Fibroblast of skin of left quadriceps (primary cell): ENCODE results near the gene ZNF749.

ENCODE experiments used
- DNase-seq, 2 experiments: peaks; one replicate each; pipeline ENCODE4 v3.0.0-alpha.2; 2013; ENCODE audit warnings: low read depth in 2 of 2

Gene ZNF749

DNA sequence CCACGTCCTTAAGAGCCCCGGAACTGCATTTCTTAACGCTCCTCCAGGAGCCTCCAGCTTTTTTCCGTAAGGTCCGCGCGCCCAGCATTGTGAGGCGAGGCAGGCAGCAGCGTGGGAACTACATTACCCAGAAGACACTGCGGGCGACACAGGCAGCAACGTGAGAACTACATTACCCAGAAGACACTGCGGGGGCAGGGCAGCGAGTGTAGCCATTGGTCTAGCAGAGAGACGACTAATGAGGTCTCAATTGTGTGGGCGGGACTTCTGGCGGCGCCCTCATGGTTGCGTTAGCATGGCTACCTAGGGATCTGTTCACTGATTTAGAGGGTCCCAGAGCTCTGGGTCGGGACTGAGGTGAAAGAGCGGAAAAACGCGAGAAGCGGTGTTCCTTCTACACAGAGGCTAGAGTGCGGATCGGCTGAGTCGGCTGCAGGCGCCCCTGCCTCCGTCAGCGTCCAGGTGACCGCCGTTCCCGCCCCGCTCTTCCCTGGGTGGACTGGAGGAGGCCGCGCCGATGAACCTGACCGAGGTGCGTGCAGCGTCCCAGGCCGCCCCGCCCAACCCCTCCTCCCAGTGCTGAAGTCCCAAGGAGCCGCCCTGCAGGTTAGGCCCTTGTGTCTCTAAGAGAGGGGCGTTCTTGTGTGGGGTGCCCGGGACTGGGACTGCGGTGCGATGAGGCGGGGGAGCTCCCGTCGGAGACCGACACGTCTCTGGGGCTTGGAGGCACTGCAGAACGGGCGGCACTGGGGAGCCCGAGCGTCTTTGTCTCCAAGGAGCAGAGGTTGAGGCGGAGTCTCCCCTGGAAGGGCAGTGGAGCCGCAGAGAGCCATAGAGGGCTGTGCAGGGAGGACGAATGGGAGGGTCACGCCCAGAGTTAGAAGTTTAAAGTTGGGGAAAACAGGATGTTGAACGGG is at the start of gene ZNF749:
ZNF749 (plus strand) TSS at position 264 of the 917 bp plus-strand sequence; CDS start at position 518, 254 bp downstream.
- peak; percentile 94 to 96 for DNase-seq

DNA sequence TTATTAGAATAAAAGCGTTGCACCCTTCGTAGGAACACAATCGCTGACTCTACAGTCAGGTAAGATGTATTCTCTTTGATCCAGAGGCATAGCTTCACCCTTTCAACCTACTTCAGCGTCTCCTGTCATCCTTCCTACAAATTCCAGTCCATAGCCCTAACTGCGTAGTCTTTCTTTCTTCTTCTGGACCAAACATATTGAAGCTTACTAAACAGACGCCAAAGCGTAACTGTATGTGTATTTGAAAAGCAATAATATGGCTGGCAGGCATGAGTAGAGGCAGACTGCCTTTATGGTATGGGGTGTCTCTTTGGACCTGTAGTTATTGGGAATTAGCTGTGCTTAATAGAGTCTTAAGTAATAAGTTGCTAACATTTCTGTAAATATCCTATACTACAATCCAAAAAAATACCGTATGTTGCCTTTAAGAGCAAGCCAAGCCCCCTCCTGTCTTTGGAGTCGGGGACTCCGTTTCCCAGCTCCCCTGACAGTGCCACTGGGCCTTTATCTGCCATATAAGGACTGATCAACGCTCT is 45.9 kb upstream of the ZNF749 start:
- no peak for DNase-seq

DNA sequence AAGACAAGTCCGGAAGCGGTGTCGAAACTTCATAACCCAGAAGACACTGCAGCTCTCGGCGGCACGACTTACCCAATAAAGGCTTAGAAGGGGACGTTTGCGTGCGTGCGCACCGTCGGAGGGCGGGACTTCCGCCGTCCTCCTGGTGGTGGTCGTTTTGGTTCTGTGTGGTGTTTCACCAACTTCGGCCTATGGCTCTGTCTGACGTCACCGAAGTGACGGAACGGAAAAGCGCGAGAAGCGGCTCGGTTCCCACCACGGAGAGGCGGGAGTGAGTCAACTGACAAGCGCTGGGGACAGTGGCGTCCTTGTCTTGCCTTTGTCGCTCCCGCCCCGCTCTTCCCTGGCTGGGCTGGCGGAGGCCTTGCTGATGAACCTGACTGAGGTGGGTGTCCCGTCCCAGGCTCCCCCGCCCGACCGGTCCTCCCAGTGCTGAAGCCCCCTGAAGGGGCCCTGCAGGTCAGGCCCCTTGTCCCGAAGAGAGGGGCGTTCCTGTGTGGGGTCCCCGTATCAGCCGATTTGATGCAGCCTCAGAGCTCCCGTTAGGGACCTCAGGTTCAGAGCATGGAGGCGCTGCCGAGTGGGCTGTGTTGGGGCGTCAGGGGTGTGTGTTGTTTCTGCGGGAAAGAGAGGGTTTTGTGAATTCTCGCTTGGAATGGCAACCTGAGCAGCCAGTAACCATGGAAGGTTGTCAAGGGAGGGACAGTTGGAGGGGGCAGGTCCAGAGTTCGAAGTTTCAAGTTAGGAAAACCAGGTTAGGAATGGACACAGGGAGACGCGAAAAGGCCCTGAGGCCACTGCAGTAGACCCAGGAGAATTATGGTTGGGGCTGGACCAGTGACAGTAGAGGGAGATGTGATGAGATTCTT is 45.2 kb upstream of the ZNF749 start, which contains the start of gene ZNF548:
ZNF548 (plus strand) TSS at position 125 of the 869 bp plus-strand sequence; CDS start at position 371, 246 bp downstream.
- DNase-seq, result peak; percentile 98

DNA sequence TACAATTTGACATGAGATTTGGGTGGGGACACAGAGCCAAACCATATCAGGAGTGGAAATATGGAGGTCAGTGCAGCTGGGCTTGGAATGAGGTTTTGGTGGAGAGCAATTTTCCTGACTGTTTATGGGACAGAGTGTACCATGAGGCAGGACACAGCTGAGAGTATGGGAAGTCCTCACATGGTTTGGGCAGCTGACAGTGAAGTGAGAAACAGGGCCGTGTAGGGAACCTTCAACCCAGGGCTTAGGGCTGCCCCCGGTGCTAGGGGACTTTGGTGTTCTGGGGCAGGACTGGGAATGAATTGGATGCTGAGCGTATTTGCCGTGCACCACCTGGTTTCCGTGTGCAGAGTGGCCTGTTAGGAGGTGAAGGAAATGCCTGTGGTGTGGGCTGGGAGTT is 39.4 kb upstream of the ZNF749 start:
- no peak for DNase-seq

DNA sequence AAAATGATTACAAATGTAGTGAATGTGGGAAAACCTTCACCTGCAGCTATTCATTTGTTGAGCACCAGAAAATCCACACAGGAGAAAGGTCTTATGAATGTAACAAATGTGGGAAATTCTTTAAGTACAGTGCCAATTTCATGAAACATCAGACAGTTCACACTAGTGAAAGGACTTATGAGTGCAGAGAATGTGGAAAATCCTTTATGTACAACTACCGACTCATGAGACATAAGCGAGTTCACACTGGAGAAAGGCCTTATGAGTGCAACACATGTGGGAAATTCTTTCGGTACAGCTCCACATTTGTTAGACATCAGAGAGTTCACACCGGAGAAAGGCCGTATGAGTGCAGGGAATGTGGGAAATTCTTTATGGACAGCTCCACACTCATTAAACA is 36.3 kb upstream of the ZNF749 start:
- no peak for DNase-seq

DNA sequence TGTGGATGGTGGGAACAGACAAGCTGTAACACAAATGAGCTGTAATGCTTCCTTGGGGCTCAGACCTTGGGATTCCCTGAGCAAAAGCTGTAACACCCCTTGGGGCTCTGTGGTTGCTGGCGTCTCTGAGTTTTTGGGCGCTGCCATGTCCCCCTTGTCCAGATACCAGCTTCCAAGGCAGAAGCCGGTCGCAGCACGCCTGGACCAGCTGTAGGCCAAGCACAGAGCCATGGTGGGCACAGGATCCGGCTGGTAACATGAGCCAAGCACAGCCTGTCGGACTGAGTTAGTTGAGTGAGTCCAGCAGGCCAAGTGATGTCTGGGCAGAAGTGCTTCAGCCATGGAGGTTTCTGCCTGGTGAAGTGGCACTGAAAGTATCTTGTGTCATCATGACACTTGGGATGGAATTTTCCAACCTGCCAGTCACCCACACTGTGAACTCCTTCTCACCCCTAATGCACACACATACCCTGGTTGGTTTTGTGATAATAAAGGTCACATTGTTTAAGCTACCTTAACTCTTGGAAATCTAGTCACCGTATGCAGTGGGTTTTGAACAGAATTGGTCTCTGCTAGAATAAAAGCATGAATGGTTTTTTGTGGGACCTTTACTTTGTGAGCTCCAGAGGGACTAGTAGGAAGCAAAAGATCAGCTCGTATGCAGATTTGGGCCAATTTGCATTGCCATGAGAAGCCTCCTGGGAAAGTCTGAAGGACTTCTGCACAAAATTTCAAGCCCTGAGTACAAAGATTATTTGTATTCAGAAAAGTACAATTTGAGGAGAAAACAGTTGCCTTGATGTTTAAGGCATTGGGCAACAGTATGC is 31.2 kb upstream of the ZNF749 start:
- no peak for DNase-seq

DNA sequence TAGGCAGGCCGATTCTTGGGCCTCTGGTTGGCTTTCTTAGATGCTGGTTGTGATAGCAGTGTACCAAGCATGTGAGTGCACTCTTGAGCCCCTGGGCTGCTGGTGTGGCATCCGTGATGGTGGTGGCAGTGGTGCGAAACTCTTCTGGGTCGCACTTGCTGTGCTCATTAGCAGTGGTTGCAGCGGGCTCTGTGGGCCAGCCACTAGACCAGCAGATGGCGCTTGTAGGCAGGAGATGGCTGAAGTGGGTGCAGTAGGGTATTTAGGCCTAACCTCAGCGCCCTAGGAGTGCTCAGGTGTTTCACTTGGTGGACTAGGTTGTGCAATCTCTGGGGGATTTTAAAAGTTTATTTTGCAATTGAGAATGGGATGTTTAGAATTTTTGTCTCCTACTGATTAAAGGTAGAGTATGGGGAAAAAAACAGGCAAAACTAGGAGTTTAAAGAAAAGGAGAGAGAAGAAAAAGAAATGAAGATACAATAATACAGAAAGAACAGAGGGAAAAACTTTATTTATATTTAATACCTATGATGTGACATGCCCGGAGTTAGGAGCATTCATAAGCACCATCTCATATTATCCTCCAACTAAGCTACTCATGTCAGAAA is 28.5 kb upstream of the ZNF749 start:
- DNase-seq, result peak in 1 of 2 experiments; percentile 2

DNA sequence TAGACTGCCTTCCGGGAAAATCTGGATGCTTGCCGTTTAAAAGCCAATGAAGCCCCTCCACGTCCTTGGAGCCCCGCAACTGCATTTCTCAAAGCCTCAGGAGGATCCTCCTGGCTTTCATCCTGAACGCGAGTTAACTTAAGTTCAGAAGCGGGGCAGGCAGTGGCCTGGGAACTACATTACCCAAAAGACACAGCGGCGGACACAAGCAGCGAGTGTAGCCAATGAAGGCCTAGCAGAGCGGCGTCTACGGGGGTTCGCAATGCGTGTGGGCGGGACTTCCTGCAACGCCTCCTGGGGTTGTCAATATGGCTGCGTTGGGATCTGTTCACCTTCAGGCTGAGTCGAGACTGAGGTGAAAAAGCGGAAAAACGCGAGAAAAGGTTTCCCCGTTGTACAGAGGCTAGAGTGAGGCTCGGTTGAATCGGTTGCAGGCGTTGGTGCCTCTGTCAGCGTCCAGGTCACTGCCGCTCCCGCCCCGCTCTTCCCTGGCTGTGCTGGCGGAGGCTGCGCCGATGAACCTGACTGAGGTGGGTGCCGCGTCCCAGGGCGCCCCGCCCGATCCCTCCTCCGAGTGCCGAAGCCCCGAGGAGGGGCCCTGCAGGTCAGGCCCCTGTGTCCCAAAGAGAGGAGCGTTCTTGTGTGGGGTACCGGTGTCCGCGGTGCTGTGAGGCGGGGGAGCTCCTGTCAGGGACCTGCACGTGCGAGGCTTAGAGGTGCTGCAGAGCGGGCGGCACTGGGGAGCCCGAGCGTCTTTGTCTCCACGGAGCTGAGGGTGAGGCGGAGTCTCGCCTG is 24.1 kb upstream of the ZNF749 start, which contains the start of gene ZNF17:
ZNF17 (plus strand) TSS at position 285 of the 795 bp plus-strand sequence. CDS start 2,455 bp downstream, outside the sequence.
- DNase-seq, result peak; percentile 80

DNA sequence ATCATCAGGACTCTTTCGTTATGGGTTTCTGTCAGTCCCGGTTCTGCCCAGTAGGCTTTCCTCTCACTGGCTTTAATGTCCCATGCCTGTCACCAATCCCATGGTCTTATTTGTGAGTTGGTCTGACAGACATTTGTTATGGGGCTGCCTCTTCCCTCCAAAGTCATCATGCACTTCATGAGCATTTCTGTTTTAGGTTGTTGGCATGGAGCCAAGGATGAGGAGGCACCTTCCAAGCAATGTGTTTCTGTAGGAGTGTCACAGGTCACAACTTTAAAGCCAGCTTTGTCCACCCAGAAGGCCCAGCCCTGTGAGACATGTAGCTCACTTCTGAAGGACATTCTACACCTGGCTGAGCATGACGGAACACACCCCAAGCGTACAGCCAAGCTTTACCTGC is 15.7 kb upstream of the ZNF749 start:
- DNase-seq, result no peak

DNA sequence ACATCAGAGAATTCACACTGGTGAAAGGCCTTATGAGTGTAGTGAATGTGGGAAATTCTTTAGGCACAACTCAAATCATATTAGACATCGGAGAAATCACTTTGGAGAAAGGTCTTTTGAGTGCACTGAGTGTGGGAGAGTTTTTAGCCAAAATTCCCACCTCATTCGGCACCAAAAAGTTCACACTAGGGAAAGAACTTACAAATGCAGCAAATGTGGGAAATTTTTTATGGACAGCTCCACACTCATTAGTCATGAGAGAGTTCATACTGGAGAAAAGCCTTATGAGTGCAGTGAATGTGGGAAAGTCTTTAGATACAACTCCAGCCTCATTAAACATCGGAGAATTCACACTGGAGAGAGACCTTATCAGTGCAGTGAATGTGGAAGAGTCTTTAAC is 14.1 kb upstream of the ZNF749 start:
- no peak for DNase-seq

DNA sequence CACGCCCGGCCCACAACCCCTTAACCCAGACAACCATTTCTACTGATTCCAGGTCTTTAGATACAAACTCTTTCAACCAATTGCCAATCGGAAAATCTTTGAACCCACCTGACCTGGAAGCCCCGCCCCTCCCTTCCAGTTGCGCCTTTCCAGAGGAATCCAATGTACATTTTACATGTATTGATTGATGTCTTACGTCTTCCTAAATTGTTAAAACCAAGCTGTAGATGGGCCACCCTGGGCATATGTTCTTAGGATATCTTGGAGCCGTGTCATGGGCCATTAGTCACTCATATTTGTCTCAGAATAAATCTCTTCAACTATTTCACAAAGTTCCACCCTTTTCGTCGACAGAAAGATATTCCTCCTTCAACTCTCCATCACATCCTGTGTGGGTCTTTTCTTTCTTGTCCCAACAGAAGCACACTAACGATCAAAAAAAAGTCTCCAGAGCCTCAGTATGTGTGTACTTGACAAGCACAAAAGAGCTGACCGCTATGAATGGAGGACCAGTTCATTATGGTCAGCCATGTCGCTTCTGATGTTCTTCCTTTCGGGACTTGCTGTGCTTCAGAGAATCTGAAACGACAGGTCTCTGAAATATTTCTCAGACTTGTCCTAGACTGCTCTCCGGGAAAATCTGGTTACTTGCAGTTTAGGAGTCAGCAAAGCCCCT is 601 bp upstream of the ZNF749 start:
- no peak for DNase-seq

DNA sequence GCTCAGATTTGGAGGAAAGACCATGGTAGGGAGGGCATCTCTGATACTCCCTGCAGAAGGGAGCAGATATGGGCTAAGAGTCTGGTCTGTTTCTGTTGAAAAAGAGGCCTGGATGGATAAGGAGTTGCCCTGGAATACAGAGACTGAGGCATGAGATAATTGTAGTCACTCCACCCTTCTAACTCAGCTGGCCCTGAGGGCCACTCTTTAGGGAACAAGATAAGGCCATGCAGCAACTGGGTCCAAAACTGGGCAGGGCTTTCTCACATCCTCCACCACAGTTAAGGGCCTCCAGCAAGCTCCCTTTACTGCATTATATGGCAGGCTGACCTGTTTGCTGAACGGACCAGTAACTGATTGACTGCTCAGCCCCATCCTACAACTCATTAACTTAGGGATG is 1.3 kb downstream of the ZNF749 start:
- no peak for DNase-seq

DNA sequence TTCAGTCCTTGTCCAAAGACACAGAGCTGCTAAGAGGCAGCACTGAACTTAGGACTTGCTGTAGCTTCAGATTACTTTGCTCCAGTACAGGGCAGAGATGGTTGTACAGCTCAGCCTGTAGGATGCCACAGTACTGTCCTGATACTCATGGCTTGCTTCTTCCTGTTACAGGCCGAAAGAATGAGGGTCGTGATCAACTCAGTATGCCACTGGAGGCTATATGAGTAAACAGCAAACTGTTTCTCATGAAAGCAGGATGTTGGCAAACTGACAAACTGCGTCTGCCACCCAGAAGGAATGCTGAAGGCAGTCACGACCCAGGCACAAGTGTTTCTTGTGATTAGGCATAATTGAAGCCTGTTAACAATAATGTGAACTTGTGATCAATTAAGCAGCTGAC is 2.8 kb downstream of the ZNF749 start:
- no peak for DNase-seq

DNA sequence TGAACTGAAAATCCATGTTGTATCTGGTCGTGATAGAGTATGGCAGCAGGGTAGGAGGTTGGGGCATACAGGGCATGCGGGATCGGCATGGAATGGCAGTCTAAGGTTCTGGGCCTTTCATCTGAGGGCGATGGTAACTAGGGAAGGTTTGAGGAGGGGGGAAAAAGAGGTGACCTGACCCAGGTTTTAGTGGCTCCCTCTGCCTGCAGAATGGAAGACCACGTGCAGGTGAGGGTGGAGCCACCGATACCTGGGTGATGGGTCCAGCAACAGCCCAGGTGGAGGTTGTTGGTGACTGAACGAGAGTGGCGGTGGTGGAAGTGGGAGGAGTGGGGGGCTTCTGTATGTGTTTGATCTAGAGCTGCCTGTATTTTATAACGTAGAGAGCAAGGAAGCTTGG is 3.8 kb downstream of the ZNF749 start:
- DNase-seq, result no peak

DNA sequence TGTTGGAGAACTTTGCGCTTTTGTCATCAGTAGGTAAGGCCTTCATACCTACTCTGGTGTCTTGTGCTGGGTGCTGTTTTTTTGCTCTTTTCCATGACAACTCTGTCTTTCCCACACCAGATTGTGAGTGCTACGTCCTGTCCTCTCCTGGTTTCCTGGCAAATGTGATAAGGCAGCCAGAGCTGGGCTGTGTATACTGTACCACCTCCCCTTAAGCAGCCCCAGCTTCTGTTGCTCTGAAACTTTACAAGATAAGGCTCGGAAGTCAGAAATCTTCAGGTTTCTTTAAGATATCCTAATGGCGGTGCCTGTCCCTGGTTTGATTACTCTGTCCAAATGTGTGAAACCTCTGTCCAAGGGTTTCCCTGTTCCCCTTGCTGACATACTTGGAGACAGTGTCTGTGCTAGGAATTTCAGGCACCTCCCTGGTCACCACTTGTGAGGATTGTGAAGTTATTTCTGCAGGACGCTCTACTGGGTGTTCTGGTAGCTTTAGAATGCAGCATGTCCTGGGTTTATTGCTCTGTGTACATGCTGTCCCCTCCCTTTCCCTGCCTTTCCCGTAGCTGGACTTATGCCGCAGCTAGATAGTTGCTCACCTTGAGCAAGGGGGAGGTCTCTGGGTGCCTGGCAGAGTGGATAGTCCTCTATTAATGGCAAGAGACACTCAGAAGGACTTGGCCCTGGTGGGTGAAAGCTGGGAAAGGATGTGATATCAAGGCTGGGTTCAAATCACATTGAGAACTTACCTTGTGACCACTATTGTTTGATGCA is 7.0 kb downstream of the ZNF749 start:
- DNase-seq, result no peak

DNA sequence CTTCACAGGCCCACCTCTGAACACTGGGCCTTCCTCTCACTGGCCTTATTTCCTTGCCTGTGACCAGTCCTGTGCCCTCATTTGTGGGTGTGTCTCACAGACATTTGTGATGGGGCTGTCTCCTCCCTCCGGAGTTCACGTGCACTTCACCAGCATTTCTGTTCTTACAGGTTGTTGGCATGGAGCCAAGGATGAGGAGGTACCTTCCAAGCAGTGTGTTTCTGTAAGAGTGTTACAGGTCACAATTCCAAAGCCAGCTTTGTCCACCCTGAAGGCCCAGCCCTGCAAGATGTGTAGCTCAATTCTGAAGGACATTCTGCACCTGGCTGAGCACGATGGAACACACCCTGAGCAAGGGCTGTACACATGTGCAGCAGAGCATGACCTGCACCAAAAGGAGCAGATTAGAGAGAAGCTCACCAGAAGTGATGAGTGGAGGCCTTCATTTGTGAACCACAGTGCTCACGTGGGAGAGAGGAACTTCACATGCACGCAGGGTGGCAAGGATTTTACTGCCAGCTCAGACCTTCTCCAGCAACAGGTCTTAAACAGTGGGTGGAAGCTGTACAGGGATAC is 8.1 kb downstream of the ZNF749 start:
- DNase-seq, result no peak

DNA sequence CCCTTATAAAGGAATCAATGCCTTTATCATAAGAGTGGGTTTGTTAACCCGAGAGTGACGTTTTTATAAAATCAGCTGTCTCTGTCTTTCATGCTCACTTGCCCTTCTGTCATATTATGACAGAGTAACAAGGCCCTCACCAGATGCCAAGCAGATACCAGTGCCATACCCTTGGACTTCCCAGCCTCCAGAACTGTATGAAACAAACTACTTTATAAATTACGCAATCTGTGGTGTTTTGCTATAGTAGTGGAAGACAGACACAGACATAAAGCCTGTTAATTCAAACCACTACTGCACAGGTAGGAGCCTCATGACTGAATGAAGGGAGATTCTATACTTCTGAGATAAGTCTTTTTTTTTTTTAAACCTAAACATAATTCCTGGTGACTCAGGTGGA is 17.2 kb downstream of the ZNF749 start:
- no peak for DNase-seq

DNA sequence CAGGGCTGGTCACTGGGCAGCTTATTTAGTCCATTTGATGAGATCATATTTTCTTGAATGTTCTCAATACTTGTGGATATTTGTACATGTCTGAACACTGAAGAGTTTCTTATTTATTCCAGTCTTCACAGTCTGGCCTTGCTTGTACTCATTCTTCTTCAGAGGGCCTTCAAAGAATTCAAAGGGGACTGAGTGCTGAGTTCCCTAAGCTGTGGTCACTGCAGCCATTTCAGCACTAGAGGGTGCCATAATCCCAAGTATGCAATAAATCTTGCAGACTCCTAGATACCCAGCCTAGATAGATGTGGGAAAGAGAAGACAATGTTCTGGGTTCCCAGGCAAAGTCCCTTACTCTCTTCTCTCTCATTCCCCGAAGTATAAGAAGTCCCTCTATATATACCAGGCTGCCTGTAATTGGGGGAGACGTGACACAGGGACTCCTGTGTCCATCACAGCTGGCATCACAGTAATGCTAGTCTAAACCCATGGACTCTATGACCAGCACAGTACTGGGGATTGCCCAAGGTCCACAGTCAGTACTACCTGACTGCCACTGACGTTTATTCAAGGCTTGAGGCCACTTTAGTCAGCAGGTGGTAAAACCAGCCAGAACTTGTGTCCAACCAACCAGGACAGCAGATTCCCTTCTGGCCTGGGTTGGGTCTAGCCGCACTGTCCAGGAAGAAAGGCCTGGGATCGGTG is 30.7 kb downstream of the ZNF749 start:
- DNase-seq, result no peak
